ENCODE results near the gene TMEM156. TPM values are rescaled to one million over a fixed set of nuclear protein-coding genes. Genes with fewer than 3 reads are reported as not detected.
"Not testable (repeated sequence)": the region's sequence is repeated elsewhere in the genome, so short reads cannot be mapped to it uniquely, and the experiment has no call there.

Gene TMEM156
- total RNA-seq, 4 donors from 2014 or later: not detected

DNA sequence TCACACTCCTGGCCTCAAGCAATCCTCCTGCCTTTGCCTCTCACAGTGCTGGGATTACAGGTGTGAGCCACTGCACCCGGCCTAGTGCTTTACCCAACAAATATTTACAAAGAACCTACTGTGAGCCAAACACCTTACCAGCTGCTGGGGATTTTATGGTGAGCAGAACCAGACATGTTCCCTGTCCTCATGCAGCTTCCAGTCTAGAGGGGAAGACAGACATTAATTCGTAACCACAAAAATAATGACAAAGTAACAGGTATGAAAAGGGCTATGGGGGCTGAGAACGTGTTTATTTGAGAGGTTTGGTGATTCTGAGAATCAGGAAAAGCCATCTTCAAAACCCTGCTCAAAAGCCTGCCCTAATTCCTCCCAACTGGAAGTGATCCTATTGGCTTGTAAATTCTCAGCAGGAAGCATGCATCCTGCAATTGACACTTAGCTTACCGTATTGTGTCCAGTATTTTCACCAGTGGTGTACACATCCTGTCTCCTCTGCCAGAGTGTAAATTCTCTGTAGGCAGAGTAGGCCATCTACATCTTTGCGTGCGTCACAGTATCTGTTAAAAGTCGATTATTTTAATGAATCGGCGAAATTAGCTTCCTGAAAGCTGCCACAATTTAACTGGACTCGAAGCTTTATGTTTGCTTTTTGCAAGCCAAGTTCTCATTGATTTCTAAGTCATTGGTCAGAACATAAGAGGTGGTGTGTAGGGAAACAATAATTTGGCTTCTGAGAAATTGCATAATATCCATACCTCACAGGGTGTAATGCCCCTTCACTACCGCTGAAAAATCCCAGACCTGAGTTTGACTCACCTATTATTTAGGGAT, 67.0 kb downstream of the TMEM156 start:
- DNase-seq: no peak
- no peak overlapping the region for H3K4me3 ChIP-seq
- H3K27me3 ChIP-seq: no peaks in the 10 kb centered on the region
- ATAC-seq: no peak
- H3K36me3 ChIP-seq: no peaks in the 10 kb centered on the region
- H3K27ac ChIP-seq: no peak overlapping the region
- in situ Hi-C loops (cut with MboI; ENCODE audit: low sequenced_read_pairs in 4 of 4): no loop called here
- intact Hi-C loops (cut with DNase I; ENCODE audit: low total_unique reads): no loop called here
- no peak for TF ChIP-seq POLR2A (IDR thresholded peaks at IDR 0.05)
- TF ChIP-seq, protein P1, sequence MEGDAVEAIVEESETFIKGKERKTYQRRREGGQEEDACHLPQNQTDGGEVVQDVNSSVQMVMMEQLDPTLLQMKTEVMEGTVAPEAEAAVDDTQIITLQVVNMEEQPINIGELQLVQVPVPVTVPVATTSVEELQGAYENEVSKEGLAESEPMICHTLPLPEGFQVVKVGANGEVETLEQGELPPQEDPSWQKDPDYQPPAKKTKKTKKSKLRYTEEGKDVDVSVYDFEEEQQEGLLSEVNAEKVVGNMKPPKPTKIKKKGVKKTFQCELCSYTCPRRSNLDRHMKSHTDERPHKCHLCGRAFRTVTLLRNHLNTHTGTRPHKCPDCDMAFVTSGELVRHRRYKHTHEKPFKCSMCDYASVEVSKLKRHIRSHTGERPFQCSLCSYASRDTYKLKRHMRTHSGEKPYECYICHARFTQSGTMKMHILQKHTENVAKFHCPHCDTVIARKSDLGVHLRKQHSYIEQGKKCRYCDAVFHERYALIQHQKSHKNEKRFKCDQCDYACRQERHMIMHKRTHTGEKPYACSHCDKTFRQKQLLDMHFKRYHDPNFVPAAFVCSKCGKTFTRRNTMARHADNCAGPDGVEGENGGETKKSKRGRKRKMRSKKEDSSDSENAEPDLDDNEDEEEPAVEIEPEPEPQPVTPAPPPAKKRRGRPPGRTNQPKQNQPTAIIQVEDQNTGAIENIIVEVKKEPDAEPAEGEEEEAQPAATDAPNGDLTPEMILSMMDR (IDR thresholded peaks at IDR 0.05 in 4 of 5, conservative IDR thresholded peaks at IDR 0.05 in 1 of 5): no peak
- H3K9me3 ChIP-seq: no peaks in the 10 kb centered on the region
- no peaks in the 10 kb centered on the region for H3K4me1 ChIP-seq

- ATAC-seq; DNase-seq; in situ Hi-C loops (cut with MboI; ENCODE audit: low sequenced_read_pairs in 4 of 4): not testable (repeated sequence)
These were observed 73.0 kb downstream of the TMEM156 start for GRCh38 chr4:38959248-38959647.

DNA sequence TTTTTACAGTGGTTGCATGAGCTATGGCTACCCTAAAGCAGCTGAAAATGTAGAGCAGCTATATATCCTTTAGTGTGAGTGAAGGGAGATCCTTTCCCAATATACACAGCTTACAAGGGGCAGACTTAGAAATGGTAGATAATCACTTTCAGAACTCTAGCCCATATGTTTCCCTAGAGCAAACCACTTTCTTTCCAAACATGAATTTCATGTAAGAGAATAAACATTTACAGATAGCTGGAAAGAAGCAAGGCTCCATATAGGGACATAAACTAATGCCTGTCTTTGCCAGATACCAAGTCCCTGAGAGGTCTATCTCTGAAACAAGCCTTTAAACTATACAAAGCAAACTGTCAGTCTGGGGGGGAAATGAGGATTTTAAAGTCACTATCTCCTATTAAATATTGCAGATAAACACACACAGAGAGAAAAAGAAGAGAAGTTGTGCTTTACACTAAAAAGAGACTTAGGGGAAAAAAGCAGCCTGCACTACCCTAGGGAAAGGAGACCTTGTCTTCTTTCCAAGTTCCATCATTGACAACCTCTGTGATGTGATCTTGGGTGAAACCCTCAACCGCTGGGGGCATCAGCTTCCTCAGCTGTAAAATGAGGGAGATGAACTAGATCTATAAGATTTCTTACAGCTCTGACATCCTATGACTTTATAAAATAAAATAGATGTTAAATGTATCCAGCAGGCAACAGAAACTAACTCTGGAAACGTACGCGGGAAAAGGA, 73.6 kb downstream of the TMEM156 start:
- Histone ChIP-seq H3K27me3 (no peaks in the 10 kb centered on the region), H3K4me3 (no peak overlapping the region), H3K36me3 (no peaks in the 10 kb centered on the region), H3K4me1 (no peaks in the 10 kb centered on the region), H3K27ac (no peak overlapping the region), H3K9me3 (no peaks in the 10 kb centered on the region)
- in situ Hi-C loops (cut with MboI; ENCODE audit: low sequenced_read_pairs in 4 of 4): no loop called here
- DNase-seq (no peak), ATAC-seq (no peak)
- intact Hi-C loops (cut with DNase I; ENCODE audit: low total_unique reads): no loop called here
- TF ChIP-seq, protein P1 (IDR thresholded peaks at IDR 0.05 in 4 of 5, conservative IDR thresholded peaks at IDR 0.05 in 1 of 5): no peak
- TF ChIP-seq POLR2A (IDR thresholded peaks at IDR 0.05): no peak

More at GRCh38 chr4:38959248-38959647, 73.0 kb downstream of the TMEM156 start:
- H3K4me1 ChIP-seq; H3K27me3 ChIP-seq; H3K27ac ChIP-seq; intact Hi-C loops (cut with DNase I; ENCODE audit: low total_unique reads); H3K4me3 ChIP-seq; H3K9me3 ChIP-seq; H3K36me3 ChIP-seq: not testable (repeated sequence)

GRCh38 chr4:38957893-38958292, 74.3 kb downstream of the TMEM156 start:
- Histone ChIP-seq H3K9me3 (no peaks in the 10 kb centered on the region), H3K27me3 (no peaks in the 10 kb centered on the region), H3K27ac (no peak overlapping the region), H3K4me1 (no peaks in the 10 kb centered on the region), H3K36me3 (no peaks in the 10 kb centered on the region), H3K4me3 (no peak overlapping the region)
- no peak for TF ChIP-seq POLR2A (IDR thresholded peaks at IDR 0.05)
- TF ChIP-seq, protein P1 (IDR thresholded peaks at IDR 0.05 in 4 of 5, conservative IDR thresholded peaks at IDR 0.05 in 1 of 5): no peak
- intact Hi-C loops (cut with DNase I; ENCODE audit: low total_unique reads) (no loop called here), in situ Hi-C loops (cut with MboI; ENCODE audit: low sequenced_read_pairs in 4 of 4) (no loop called here)
- DNase-seq (no peak), ATAC-seq (no peak)

- Histone ChIP-seq H3K9me3 (no peaks in the 10 kb centered on the region), H3K36me3 (no peaks in the 10 kb centered on the region), H3K4me3 (no peak overlapping the region), H3K4me1 (no peaks in the 10 kb centered on the region), H3K27ac (no peak overlapping the region), H3K27me3 (no peaks in the 10 kb centered on the region)
- DNase-seq: no peak
- intact Hi-C loops (cut with DNase I; ENCODE audit: low total_unique reads): no loop called here
- ATAC-seq: no peak
- TF ChIP-seq, protein P1 (IDR thresholded peaks at IDR 0.05 in 4 of 5, conservative IDR thresholded peaks at IDR 0.05 in 1 of 5): no peak
- TF ChIP-seq POLR2A (IDR thresholded peaks at IDR 0.05): no peak
- in situ Hi-C loops (cut with MboI; ENCODE audit: low sequenced_read_pairs in 4 of 4): no loop called here
These were observed 74.9 kb downstream of the TMEM156 start for GRCh38 chr4:38957261-38957815.

All from gastrocnemius medialis (tissue), 4 donors.